Retinal pigment epithelial cell (primary cell): Measurements from ENCODE around the gene CACNB2.
A peak's percentile ranks its signal among the peaks of the same experiment; 100 is the strongest.

Source experiments
- DNase-seq: peaks from one replicate; pipeline ENCODE4 v3.0.0-alpha.2; 2010; ENCODE audit warnings: low read depth
- H3K4me3 ChIP-seq: 2 replicates; pipeline ENCODE4 v1.5.1; 2011; ENCODE audit warnings: mild to moderate bottlenecking, low read length, control low read depth, moderate library complexity
- TF ChIP-seq, protein P1 (sequence below): conservative IDR thresholded peaks from 2 replicates; pipeline ENCODE4 v1.5.1; 2011; ENCODE audit warnings: low read depth, low read length, control low read depth, inconsistent platforms

Gene CACNB2

DNA sequence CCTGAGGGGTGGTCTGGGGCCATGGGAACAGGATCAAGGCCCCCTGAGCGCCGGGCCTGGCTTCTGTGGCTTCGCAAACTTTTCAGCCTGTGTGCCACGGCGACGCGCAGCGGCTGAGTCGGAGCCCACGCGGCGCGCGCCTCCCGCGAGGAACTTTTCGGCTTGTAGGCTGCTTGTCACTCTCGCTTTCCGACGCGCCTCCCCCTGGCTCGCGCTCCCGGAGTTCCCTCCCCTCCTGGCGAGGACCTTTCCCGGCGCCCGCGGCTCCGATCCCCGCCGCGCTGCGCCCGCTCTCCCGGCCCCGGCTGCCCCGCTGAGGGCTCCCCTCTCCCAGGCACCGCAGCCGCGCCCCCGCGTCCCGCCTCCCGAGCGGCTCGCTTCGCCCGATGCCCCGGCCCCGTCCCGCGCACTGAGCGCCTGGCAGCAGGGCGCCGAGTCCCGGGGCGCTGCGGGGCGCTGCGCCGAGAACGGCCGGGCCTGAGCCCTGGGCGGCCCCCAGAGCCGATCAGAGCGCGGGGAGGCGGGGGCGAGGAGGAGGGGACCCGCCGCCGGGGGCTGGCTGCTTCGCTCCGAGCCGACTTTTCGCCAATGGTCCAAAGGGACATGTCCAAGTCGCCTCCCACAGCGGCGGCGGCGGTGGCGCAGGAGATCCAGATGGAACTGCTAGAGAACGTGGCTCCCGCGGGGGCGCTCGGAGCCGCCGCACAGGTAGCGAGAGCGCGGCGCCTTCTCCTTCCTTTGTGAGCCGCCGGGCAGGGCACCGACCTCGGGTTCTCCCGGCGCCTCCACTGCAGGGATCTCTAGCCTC lies at the start of gene CACNB2:
TSS of gene CACNB2 (plus strand) at position 276 of the 808 bp plus-strand sequence.
- TF ChIP-seq, protein P1, sequence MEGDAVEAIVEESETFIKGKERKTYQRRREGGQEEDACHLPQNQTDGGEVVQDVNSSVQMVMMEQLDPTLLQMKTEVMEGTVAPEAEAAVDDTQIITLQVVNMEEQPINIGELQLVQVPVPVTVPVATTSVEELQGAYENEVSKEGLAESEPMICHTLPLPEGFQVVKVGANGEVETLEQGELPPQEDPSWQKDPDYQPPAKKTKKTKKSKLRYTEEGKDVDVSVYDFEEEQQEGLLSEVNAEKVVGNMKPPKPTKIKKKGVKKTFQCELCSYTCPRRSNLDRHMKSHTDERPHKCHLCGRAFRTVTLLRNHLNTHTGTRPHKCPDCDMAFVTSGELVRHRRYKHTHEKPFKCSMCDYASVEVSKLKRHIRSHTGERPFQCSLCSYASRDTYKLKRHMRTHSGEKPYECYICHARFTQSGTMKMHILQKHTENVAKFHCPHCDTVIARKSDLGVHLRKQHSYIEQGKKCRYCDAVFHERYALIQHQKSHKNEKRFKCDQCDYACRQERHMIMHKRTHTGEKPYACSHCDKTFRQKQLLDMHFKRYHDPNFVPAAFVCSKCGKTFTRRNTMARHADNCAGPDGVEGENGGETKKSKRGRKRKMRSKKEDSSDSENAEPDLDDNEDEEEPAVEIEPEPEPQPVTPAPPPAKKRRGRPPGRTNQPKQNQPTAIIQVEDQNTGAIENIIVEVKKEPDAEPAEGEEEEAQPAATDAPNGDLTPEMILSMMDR, result no peak
- no peak for DNase-seq
- H3K4me3 ChIP-seq, result peak within 1 kb of the TSS; percentile 62

DNA sequence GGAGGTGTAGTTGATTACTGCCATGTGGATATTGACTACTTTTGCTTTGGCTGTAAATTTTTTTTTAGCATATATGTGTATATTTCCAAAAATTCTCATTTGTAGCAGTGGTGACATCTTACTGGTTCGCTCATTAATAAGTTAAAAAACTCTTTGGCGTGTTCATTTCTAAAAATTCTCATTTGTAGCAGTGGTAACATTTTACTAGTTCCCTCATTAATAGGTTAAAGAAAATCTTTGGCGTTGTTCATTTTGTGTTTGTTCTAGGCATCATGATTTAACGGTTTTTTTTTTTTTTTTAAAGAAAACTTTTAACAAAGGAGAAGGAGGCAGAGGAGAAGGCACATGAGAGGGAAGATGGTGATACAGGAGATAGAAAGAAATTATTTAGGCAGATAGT lies 45.9 kb upstream of the CACNB2 start:
- no peak for DNase-seq
- TF ChIP-seq, protein P1, result no peak
- H3K4me3 ChIP-seq, result no peak overlapping the region

DNA sequence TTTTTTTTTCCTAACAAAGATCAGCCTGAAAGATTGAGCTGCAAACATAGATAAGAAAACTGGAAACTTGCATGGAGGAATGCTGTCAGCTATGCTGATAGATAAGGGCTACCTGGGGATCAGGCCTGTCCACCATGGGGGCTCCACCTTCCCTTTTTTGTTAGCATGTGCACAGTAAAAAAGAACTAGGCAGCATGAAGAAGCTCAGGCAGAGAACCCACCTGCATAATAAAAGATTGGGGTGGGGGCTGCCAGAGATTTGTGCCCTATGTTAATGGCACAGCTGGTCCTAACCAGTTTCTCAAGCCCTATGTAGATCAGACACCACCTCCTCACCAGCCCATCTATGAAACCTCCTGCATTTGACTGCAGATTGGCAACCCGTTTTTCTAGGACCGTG lies 45.4 kb upstream of the CACNB2 start:
- no peak overlapping the region for H3K4me3 ChIP-seq
- TF ChIP-seq, protein P1, result no peak
- no peak for DNase-seq

DNA sequence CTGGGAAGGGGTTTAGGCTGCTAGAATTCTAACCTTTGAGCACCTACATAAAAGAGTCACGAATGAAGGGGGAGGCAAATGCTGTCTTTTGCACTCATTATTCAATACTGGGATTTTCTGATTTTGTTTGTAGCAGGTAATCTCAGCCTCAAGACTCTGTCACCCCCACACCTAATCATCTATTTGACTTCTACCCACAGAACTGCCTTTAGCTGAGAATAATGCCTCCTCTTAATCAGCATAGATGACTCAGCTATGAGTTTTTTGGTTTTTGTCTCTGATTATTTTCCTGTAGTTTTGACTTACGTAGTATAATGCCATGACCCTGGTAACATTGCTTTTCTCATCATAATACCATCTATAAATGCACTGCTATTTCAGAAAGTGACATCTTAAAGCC lies 42.7 kb upstream of the CACNB2 start:
- TF ChIP-seq, protein P1, result no peak
- DNase-seq, result peak; percentile 9
- no peak overlapping the region for H3K4me3 ChIP-seq

DNA sequence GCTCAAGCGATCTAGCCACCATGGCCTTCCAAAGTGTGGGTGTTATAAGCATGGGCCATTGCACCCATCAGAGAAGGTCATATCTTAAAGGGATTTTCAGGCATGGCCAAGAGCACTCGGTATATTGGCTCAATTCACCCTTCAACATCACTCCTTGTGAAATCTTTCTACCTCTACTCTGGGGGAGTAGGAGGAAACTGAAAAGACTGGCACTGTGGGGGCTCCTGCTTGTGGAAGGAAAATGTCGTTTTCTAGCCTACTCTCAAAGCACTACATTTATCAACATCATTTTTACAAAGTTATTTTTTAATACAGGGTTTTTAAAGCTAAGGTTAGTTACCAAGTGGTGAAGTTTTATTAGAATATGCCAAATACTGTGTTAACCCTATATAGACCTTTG lies 42.0 kb upstream of the CACNB2 start:
- H3K4me3 ChIP-seq, result no peak overlapping the region
- DNase-seq, result no peak

DNA sequence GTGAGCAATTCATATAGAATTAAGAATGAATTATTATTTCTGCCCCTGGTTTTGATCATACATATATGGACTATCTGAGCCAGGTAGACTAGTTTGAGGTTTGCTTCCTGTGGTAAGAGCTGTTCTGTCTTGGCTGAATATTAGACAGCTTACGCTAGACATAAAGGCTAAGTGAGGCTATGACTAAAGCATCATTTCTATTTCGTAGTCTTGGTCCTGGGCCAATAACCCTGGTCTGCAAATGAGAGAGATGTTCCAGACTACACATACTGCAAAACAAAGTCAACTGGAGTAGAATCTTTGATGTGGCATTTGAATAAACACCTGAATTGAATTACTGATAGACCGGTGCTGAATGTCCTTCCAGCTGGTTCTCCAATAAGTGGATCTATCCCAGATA lies 40.8 kb upstream of the CACNB2 start:
- TF ChIP-seq, protein P1, result no peak
- DNase-seq, result no peak
- no peak overlapping the region for H3K4me3 ChIP-seq

More for the DNA sequence above, 42.0 kb upstream of the CACNB2 start:
- TF ChIP-seq, protein P1, result no peak

DNA sequence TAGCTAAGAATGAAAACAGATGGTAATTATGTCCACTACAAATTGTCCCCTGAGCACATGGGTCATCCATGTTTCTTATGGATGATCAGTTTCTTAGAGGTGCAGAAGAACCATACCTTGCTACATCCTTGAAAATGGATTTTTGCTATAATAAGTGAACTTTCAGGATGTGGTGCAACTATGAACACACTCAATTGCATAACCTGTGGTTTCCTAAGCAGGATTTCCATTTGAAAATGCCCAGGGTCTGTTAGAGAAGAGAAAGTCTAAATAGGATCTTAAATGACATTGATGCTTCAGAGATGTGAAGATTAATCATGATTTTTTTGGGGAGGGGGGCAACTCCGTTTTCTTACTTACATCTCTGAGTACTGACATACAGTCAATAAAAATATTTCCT lies 39.6 kb upstream of the CACNB2 start:
- no peak overlapping the region for H3K4me3 ChIP-seq
- no peak for DNase-seq
- TF ChIP-seq, protein P1, result no peak
